WTC11 (cell line): ENCODE results near the gene PREX1. TPM values are rescaled to one million over a fixed set of nuclear protein-coding genes. Genes with fewer than 3 reads are reported as not detected.

Experiments used
- ATAC-seq: fragments of 200-7000 bp; cut with Tn5 transposase; 2 replicates; pipeline ENCODE4 v1.10.0; 2021; ENCODE audit warnings: mild to moderate bottlenecking, moderate library complexity
- CTCF ChIA-PET: fragments of 300-600 bp; sonication (Branson Sonifier 250); formaldehyde crosslinking; loops from one replicate; lab custom pipeline; 2021; ENCODE audit warnings: antibody characterized with exemption; lab: Charles Lee
- POLR2A ChIA-PET: fragments of 350-600 bp; sonication (Branson Sonifier 250); formaldehyde crosslinking; loops from one replicate; lab custom pipeline; 2021; ENCODE audit warnings: antibody characterized with exemption; lab: Charles Lee
- DNase-seq: peaks from one replicate; pipeline ENCODE4 v3.0.0; 2021; ENCODE audit warnings: low spot score
- H3K27ac Mint-ChIP-seq: 2 replicates; pipeline ENCODE4 v1.8.0; 2021; ENCODE audit warnings: mixed read lengths
- H3K27me3 Mint-ChIP-seq: 2 replicates; pipeline ENCODE4 v1.8.0; 2021; ENCODE audit warnings: low read depth, mild to moderate bottlenecking, moderate library complexity, mixed read lengths
- H3K36me3 Mint-ChIP-seq: 2 replicates; pipeline ENCODE4 v1.8.0; 2021; ENCODE audit warnings: mixed read lengths
- H3K4me1 Mint-ChIP-seq: 2 replicates; pipeline ENCODE4 v1.8.0; 2022; ENCODE audit warnings: mixed read lengths
- H3K4me3 Mint-ChIP-seq: 2 replicates; pipeline ENCODE4 v1.8.0; 2021; ENCODE audit warnings: mild to moderate bottlenecking, moderate library complexity, mixed read lengths
- H3K9me3 Mint-ChIP-seq: 2 replicates; pipeline ENCODE4 v1.8.0; 2021; ENCODE audit warnings: mixed read lengths
- ATF1 ChIP-seq: sonication (generic); formaldehyde crosslinking; IDR thresholded peaks from 2 replicates; pipeline ENCODE4 v1.8.1; 2023; ENCODE audit warnings: mild to moderate bottlenecking, moderate library complexity, missing genetic modification reagents
- ELF4 ChIP-seq: sonication (generic); formaldehyde crosslinking; IDR thresholded peaks from 2 replicates; pipeline ENCODE4 v1.8.1; 2022; ENCODE audit warnings: low read depth, mild to moderate bottlenecking, moderate library complexity, missing genetic modification reagents
- FOXJ3 ChIP-seq: sonication (generic); formaldehyde crosslinking; IDR thresholded peaks from 2 replicates; pipeline ENCODE4 v1.9.0; 2021; ENCODE audit warnings: missing genetic modification reagents, mild to moderate bottlenecking, borderline replicate concordance
- FOXP1 ChIP-seq: sonication (generic); formaldehyde crosslinking; IDR thresholded peaks from 2 replicates; pipeline ENCODE4 v1.8.0; 2022; ENCODE audit warnings: missing genetic modification reagents, mild to moderate bottlenecking, moderate library complexity, borderline replicate concordance
- GABPB1 ChIP-seq: sonication (generic); formaldehyde crosslinking; IDR thresholded peaks from 2 replicates; pipeline ENCODE4 v1.8.1; 2023; ENCODE audit warnings: mild to moderate bottlenecking, missing genetic modification reagents
- HMGA2 ChIP-seq: fragments of 250-450 bp; sonication (Bioruptor Pico); IDR thresholded peaks from 2 replicates; pipeline ENCODE4 v1.4.0; 2021; ENCODE audit warnings: mild to moderate bottlenecking, moderate library complexity
- NFYB ChIP-seq: sonication (generic); formaldehyde crosslinking; conservative IDR thresholded peaks from 2 replicates; pipeline ENCODE4 v1.8.0; 2022; ENCODE audit warnings: low read depth, missing genetic modification reagents
- NR1H2 ChIP-seq: sonication (generic); formaldehyde crosslinking; IDR thresholded peaks from 2 replicates; pipeline ENCODE4 v1.9.0; 2021; ENCODE audit warnings: mild to moderate bottlenecking, moderate library complexity, missing genetic modification reagents
- SMAD3 ChIP-seq: sonication (generic); formaldehyde crosslinking; IDR thresholded peaks from 2 replicates; pipeline ENCODE4 v1.8.0; 2022; ENCODE audit warnings: missing genetic modification reagents, mild to moderate bottlenecking, borderline replicate concordance
- SMAD4 ChIP-seq: sonication (generic); formaldehyde crosslinking; IDR thresholded peaks from 2 replicates; pipeline ENCODE4 v1.8.0; 2022; ENCODE audit warnings: mild to moderate bottlenecking, missing genetic modification reagents
- TEAD1 ChIP-seq: sonication (generic); formaldehyde crosslinking; IDR thresholded peaks from 2 replicates; pipeline ENCODE4 v1.8.0; 2022; ENCODE audit warnings: mild to moderate bottlenecking, missing genetic modification reagents
- ZNF121 ChIP-seq: sonication (generic); formaldehyde crosslinking; IDR thresholded peaks from 2 replicates; pipeline ENCODE4 v1.8.0; 2023; ENCODE audit warnings: missing genetic modification reagents
- ZNF416 ChIP-seq: fragments of 250-450 bp; sonication (Bioruptor Pico); IDR thresholded peaks from 2 replicates; pipeline ENCODE4 v1.9.0; 2021; ENCODE audit warnings: mild to moderate bottlenecking, inconsistent platforms
- ZNF423 ChIP-seq: fragments of 250-450 bp; sonication (Bioruptor Pico); IDR thresholded peaks from 2 replicates; pipeline ENCODE4 v2.1.2; 2022; ENCODE audit warnings: mild to moderate bottlenecking, moderate library complexity
- total RNA-seq: library from RNA; stranded (reverse); gene quantifications from 3 replicates; pipeline ENCODE4 v1.2.3, GENCODE V29; 2021
- TF ChIP-seq, protein P1 (sequence below): sonication (generic); formaldehyde crosslinking; IDR thresholded peaks from 2 replicates; pipeline ENCODE4 v1.8.1; 2023; ENCODE audit warnings: mild to moderate bottlenecking, missing genetic modification reagents
- TF ChIP-seq, protein P2 (sequence below): sonication (generic); formaldehyde crosslinking; IDR thresholded peaks from 2 replicates; pipeline ENCODE4 v1.8.1; 2023; ENCODE audit warnings: mild to moderate bottlenecking, missing genetic modification reagents, moderate library complexity
- TF ChIP-seq, protein P3 (sequence below): sonication (generic); formaldehyde crosslinking; IDR thresholded peaks from 2 replicates; pipeline ENCODE4 v1.8.0; 2022; ENCODE audit warnings: mild to moderate bottlenecking, missing genetic modification reagents
- TF ChIP-seq, protein P4 (sequence below): sonication (generic); formaldehyde crosslinking; conservative IDR thresholded peaks from 2 replicates; pipeline ENCODE4 v1.8.1; 2023; ENCODE audit warnings: mild to moderate bottlenecking, low read depth, missing genetic modification reagents, moderate library complexity
- TF ChIP-seq, protein P5 (sequence below): fragments of 250-450 bp; sonication (Bioruptor Pico); IDR thresholded peaks from 2 replicates; pipeline ENCODE4 v2.1.2; 2022; ENCODE audit warnings: mild to moderate bottlenecking, moderate library complexity
- TF ChIP-seq, protein P6 (sequence below): sonication (generic); formaldehyde crosslinking; IDR thresholded peaks from 2 replicates; pipeline ENCODE4 v1.8.1; 2023; ENCODE audit warnings: mild to moderate bottlenecking, moderate library complexity, missing genetic modification reagents

PREX1 gene
- total RNA-seq, 1 experiment from 2014 or later, result 17.3 TPM

DNA sequence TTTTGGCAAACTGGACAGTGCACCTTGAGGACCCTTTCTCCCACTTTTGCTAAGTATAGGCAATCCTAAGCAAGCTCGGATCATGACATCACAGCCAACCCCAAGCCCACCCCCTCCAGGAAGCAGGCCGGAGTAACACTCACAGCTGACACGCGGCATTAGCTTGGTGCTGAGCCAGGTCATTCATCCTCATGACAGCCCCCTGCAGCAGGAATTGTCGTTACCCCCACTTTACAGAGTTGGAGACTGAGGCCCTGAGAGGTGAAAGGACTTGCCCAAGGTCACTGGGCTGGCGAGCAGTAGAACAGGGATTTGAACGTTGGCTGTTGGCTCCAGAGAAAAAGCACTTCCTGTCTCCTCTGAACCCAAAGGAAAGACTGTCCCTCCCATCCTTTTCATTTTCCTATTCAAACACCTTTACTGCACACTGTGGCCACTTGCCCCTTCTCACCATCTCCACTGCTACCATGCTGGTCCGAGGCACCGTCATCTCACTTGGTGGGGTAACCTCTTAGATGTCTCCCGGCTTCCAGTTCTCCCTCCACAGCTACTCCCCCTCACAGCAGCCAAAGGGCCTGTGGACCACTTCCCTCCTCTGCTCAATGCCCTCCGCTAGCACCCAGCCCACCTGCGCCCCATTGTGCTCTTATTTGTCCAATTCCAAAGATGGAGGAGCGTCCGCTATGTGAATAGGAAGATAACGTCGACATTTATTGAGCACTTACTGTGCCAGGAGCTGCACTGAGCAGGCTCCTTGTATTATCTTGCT is 84.7 kb downstream of the PREX1 start:
- Mint-ChIP-seq H3K4me1 (peaks cover 32% of the 10 kb centered on the region), H3K27ac (no peak overlapping the region), H3K36me3 (no peaks in the 10 kb centered on the region), H3K4me3 (no peak overlapping the region), H3K9me3 (no peaks in the 10 kb centered on the region), H3K27me3 (no peaks in the 10 kb centered on the region)
- no peak for DNase-seq
- POLR2A ChIA-PET, result no interaction called here
- no peak for ATAC-seq
- CTCF ChIA-PET, result no interaction called here
- TF ChIP-seq SMAD4 (CRISPR knock-in tag) (no peak), NFYB (CRISPR knock-in tag) (no peak), SMAD3 (CRISPR knock-in tag) (no peak), ZNF423 (no peak), FOXJ3 (CRISPR knock-in tag) (no peak), ZNF416 (CRISPR knock-in tag) (no peak)
- TF ChIP-seq, protein P1, sequence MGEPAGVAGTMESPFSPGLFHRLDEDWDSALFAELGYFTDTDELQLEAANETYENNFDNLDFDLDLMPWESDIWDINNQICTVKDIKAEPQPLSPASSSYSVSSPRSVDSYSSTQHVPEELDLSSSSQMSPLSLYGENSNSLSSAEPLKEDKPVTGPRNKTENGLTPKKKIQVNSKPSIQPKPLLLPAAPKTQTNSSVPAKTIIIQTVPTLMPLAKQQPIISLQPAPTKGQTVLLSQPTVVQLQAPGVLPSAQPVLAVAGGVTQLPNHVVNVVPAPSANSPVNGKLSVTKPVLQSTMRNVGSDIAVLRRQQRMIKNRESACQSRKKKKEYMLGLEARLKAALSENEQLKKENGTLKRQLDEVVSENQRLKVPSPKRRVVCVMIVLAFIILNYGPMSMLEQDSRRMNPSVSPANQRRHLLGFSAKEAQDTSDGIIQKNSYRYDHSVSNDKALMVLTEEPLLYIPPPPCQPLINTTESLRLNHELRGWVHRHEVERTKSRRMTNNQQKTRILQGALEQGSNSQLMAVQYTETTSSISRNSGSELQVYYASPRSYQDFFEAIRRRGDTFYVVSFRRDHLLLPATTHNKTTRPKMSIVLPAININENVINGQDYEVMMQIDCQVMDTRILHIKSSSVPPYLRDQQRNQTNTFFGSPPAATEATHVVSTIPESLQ (CRISPR knock-in tag), result no peak
- TF ChIP-seq, protein P2, sequence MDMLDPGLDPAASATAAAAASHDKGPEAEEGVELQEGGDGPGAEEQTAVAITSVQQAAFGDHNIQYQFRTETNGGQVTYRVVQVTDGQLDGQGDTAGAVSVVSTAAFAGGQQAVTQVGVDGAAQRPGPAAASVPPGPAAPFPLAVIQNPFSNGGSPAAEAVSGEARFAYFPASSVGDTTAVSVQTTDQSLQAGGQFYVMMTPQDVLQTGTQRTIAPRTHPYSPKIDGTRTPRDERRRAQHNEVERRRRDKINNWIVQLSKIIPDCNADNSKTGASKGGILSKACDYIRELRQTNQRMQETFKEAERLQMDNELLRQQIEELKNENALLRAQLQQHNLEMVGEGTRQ (CRISPR knock-in tag), result no peak
- TF ChIP-seq, protein P3, sequence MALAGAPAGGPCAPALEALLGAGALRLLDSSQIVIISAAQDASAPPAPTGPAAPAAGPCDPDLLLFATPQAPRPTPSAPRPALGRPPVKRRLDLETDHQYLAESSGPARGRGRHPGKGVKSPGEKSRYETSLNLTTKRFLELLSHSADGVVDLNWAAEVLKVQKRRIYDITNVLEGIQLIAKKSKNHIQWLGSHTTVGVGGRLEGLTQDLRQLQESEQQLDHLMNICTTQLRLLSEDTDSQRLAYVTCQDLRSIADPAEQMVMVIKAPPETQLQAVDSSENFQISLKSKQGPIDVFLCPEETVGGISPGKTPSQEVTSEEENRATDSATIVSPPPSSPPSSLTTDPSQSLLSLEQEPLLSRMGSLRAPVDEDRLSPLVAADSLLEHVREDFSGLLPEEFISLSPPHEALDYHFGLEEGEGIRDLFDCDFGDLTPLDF, result no peak
- TF ChIP-seq, protein P4, sequence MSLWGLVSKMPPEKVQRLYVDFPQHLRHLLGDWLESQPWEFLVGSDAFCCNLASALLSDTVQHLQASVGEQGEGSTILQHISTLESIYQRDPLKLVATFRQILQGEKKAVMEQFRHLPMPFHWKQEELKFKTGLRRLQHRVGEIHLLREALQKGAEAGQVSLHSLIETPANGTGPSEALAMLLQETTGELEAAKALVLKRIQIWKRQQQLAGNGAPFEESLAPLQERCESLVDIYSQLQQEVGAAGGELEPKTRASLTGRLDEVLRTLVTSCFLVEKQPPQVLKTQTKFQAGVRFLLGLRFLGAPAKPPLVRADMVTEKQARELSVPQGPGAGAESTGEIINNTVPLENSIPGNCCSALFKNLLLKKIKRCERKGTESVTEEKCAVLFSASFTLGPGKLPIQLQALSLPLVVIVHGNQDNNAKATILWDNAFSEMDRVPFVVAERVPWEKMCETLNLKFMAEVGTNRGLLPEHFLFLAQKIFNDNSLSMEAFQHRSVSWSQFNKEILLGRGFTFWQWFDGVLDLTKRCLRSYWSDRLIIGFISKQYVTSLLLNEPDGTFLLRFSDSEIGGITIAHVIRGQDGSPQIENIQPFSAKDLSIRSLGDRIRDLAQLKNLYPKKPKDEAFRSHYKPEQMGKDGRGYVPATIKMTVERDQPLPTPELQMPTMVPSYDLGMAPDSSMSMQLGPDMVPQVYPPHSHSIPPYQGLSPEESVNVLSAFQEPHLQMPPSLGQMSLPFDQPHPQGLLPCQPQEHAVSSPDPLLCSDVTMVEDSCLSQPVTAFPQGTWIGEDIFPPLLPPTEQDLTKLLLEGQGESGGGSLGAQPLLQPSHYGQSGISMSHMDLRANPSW, result no peak

DNA sequence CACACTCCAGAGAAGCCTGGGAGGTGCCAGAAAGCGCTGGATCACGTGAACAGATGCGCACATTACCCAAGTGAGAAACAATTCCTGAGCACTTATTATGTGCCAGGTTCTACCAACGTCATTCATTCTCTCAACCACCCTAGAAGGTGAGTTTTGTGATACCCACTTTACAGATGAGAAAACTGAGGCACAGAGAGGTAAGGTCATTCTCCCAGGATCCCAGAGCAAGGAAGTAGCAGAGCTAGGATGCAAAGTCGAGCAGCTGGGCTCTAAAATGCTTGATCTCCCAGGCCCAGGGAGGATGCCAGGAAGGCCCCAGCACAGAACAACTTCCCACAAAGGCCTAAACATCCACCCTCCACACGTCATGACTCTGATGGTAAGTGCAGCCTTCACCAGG is 85.6 kb downstream of the PREX1 start:
- TF ChIP-seq TEAD1 (CRISPR knock-in tag), result no peak
- TF ChIP-seq, protein P5, sequence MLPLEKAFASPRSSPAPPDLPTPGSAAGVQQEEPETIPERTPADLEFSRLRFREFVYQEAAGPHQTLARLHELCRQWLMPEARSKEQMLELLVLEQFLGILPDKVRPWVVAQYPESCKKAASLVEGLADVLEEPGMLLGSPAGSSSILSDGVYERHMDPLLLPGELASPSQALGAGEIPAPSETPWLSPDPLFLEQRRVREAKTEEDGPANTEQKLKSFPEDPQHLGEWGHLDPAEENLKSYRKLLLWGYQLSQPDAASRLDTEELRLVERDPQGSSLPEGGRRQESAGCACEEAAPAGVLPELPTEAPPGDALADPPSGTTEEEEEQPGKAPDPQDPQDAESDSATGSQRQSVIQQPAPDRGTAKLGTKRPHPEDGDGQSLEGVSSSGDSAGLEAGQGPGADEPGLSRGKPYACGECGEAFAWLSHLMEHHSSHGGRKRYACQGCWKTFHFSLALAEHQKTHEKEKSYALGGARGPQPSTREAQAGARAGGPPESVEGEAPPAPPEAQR (CRISPR knock-in tag), result no peak
- TF ChIP-seq, protein P6, sequence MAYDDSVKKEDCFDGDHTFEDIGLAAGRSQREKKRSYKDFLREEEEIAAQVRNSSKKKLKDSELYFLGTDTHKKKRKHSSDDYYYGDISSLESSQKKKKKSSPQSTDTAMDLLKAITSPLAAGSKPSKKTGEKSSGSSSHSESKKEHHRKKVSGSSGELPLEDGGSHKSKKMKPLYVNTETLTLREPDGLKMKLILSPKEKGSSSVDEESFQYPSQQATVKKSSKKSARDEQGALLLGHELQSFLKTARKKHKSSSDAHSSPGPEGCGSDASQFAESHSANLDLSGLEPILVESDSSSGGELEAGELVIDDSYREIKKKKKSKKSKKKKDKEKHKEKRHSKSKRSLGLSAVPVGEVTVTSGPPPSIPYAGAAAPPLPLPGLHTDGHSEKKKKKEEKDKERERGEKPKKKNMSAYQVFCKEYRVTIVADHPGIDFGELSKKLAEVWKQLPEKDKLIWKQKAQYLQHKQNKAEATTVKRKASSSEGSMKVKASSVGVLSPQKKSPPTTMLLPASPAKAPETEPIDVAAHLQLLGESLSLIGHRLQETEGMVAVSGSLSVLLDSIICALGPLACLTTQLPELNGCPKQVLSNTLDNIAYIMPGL (CRISPR knock-in tag), result no peak
- TF ChIP-seq FOXP1 (CRISPR knock-in tag), result no peak
- TF ChIP-seq NR1H2 (CRISPR knock-in tag), result no peak
- TF ChIP-seq ATF1 (CRISPR knock-in tag), result no peak
- TF ChIP-seq ZNF121, result no peak
- TF ChIP-seq GABPB1 (CRISPR knock-in tag), result no peak
- TF ChIP-seq HMGA2, result no peak
- no peak for TF ChIP-seq ELF4 (CRISPR knock-in tag)
- Mint-ChIP-seq H3K27ac (no peak overlapping the region), H3K9me3 (no peaks in the 10 kb centered on the region), H3K4me1 (peaks cover 23% of the 10 kb centered on the region), H3K4me3 (no peak overlapping the region), H3K27me3 (no peaks in the 10 kb centered on the region), H3K36me3 (no peaks in the 10 kb centered on the region)
- ChIA-PET POLR2A (no interaction called here), CTCF (no interaction called here)
- no peak for DNase-seq
- no peak for ATAC-seq
